Tibial nerve (tissue), 4 donors: ENCODE measurements around the gene SUPT3H. TPM values are rescaled to one million over a fixed set of nuclear protein-coding genes. Genes with fewer than 3 reads are reported as not detected.
A peak's percentile ranks its signal among the peaks of the same experiment; 100 is the strongest.

Experiments
- DNase-seq, 2 donors: peaks; one replicate each; pipeline ENCODE4 v3.0.0-alpha.2; 2019; ENCODE audit warnings: low spot score in 2 of 2
- H3K27ac ChIP-seq, 4 donors: fragments of 200-600 bp; sonication (generic) in 3 of 4; one replicate each; pipeline ENCODE4 v1.5.1; 2017 to 2019; ENCODE audit warnings: mild to moderate bottlenecking in 1 of 4
- H3K27me3 ChIP-seq, 2 donors: fragments of 200-600 bp; sonication (generic) in 1 of 2; one replicate each; pipeline versions ENCODE4 v1.5.1 to v1.6.0; 2017 to 2019
- H3K36me3 ChIP-seq, 3 donors: fragments of 200-600 bp; sonication (generic); one replicate each; pipeline ENCODE4 v1.5.1; 2018 to 2019
- H3K4me1 ChIP-seq, 4 donors: fragments of 200-600 bp; sonication (generic) in 3 of 4; one replicate each; pipeline ENCODE4 v1.5.1; 2017 to 2019
- H3K4me3 ChIP-seq, 4 donors: fragments of 200-600 bp; sonication (generic) in 3 of 4; one replicate each; pipeline ENCODE4 v1.5.1; 2017 to 2019; ENCODE audit warnings: mild to moderate bottlenecking in 1 of 4, moderate library complexity in 1 of 4
- H3K9me3 ChIP-seq, 4 donors: fragments of 200-600 bp; sonication (generic) in 3 of 4; one replicate each; pipeline ENCODE4 v1.5.1; 2017 to 2019
- CTCF ChIP-seq, 5 experiments: fragments of 200-600 bp in 3 of 5; fragments of 450-650 bp in 2 of 5; sonication (generic) in 3 of 5; IDR thresholded peaks; one replicate each; pipeline ENCODE4 v1.5.1; 2016 to 2019; ENCODE audit warnings: antibody characterized with exemption in 5 of 5, mild to moderate bottlenecking in 3 of 5, moderate library complexity in 2 of 5
- EP300 ChIP-seq, 2 donors: sonication (generic); formaldehyde crosslinking; IDR thresholded peaks; one replicate each; pipeline ENCODE4 v1.6.1; 2017; ENCODE audit warnings: antibody characterized with exemption in 2 of 2, mild to moderate bottlenecking in 1 of 2
- POLR2A ChIP-seq, 2 donors: fragments of 450-650 bp; IDR thresholded peaks; one replicate each; pipeline ENCODE4 v1.6.1; 2017; ENCODE audit warnings: antibody characterized with exemption in 2 of 2, mild to moderate bottlenecking in 2 of 2, moderate library complexity in 2 of 2
- WGBS, 2 donors: methylation state at CpG; one replicate each; pipeline ENCODE4 v1.1.5; 2018; 5-methylcytosine and 5-hydroxymethylcytosine counted together
- total RNA-seq, 4 donors: library from RNA; depleted of rRNA; stranded (reverse); fragments of >200 nt; gene quantifications; one replicate each; pipeline ENCODE4 v1.1.0, GENCODE V29; 2016

Gene SUPT3H
- total RNA-seq, 4 donors from 2014 or later, result 6.6 to 16.5 (median 14.8) TPM

- Histone ChIP-seq H3K4me3 (no peak overlapping the region), H3K27ac (peak overlapping the region in 1 of 4 donors; percentile 26), H3K9me3 (no peaks in the 10 kb centered on the region), H3K4me1 (peaks cover 0 to 19% (median 5%) of the 10 kb centered on the region in 4 donors), H3K36me3 (no peaks in the 10 kb centered on the region), H3K27me3 (no peaks in the 10 kb centered on the region)
- TF ChIP-seq POLR2A (IDR thresholded peaks at IDR 0.05), result no peak
- TF ChIP-seq CTCF (IDR thresholded peaks at IDR 0.05), result no peak
- no peak for TF ChIP-seq EP300 (IDR thresholded peaks at IDR 0.05)
- WGBS, 2 donors, result 45 to 51% methylated on average over 2 of the region's 2 CpGs
- DNase-seq, result no peak
These were observed 517.8 kb downstream of the SUPT3H start for GRCh38 chr6:44859901-44860410.

- Histone ChIP-seq H3K9me3 (no peaks in the 10 kb centered on the region), H3K4me1 (peaks cover 0 to 22% (median 5%) of the 10 kb centered on the region in 4 donors), H3K27me3 (no peaks in the 10 kb centered on the region), H3K27ac (peak overlapping the region in 1 of 4 donors; percentile 23), H3K36me3 (no peaks in the 10 kb centered on the region), H3K4me3 (no peak overlapping the region)
- no peak for TF ChIP-seq POLR2A (IDR thresholded peaks at IDR 0.05)
- no peak for TF ChIP-seq EP300 (IDR thresholded peaks at IDR 0.05)
- no peak for TF ChIP-seq CTCF (IDR thresholded peaks at IDR 0.05)
- DNase-seq, result no peak
These were observed 518.7 kb downstream of the SUPT3H start for GRCh38 chr6:44858998-44859397.

- Histone ChIP-seq H3K4me1 (peaks cover 0 to 23% (median 5%) of the 10 kb centered on the region in 4 donors), H3K27ac (no peak overlapping the region), H3K36me3 (no peaks in the 10 kb centered on the region), H3K27me3 (no peaks in the 10 kb centered on the region), H3K4me3 (no peak overlapping the region), H3K9me3 (no peaks in the 10 kb centered on the region)
- no peak for DNase-seq
- 66 to 70% methylated on average over 3 of the region's 3 CpGs for WGBS, 2 donors
- no peak for TF ChIP-seq EP300 (IDR thresholded peaks at IDR 0.05)
- no peak for TF ChIP-seq POLR2A (IDR thresholded peaks at IDR 0.05)
- TF ChIP-seq CTCF (IDR thresholded peaks at IDR 0.05), result no peak
These were observed 521.3 kb downstream of the SUPT3H start for GRCh38 chr6:44856479-44856878.

DNA sequence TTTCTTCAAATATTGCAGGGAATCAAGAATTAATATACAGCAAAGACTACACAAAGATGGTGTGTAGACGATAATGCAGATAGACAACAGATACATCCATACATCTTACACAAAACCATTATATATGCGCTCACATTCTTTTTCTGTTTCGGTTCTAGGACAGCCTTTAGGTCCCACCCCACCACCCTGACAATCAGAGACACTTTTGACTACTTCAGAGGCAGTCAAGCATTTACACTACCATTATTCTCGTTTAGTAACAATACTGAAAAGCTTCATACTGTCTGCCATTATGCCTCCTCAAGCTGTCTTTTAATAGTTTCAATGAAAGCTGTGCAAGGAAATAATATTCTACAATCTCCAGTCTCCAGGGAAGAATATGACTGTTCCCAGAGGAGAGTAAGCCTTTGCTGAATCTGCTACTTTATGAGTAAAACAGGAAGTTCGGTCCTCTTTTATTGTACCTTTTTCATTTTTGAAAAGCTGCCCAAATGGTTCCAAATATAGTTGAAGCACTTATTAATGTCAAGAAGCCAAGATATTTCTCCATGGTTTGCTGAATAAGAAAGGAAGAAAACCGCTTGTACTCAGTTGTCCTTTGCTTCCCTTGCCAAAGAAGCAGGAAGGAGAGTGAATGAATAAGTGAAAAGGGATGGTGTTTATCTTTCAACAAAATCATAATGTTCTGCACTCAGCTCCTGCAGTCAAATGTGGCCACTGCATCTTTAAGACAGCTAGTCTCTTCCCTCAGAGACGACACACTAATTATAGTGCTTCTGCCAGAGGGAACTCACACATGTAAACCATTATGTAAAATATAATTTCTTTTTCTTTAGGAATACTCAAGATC lies 521.9 kb downstream of the SUPT3H start:
- H3K27me3 ChIP-seq, result no peaks in the 10 kb centered on the region
- no peak for DNase-seq
- no peaks in the 10 kb centered on the region for H3K36me3 ChIP-seq
- no peaks in the 10 kb centered on the region for H3K9me3 ChIP-seq
- no peak overlapping the region for H3K4me3 ChIP-seq
- TF ChIP-seq POLR2A (IDR thresholded peaks at IDR 0.05), result no peak
- no peak for TF ChIP-seq CTCF (IDR thresholded peaks at IDR 0.05)
- TF ChIP-seq EP300 (IDR thresholded peaks at IDR 0.05), result no peak
- peaks cover 0 to 28% (median 6%) of the 10 kb centered on the region in 4 donors for H3K4me1 ChIP-seq
- peak overlapping the region in 1 of 4 donors; percentile 20 for H3K27ac ChIP-seq
- 47 to 54% methylated on average over 7 of the region's 7 CpGs for WGBS, 2 donors
